ENCODE results near the gene CRYBG2. TPM values are rescaled to one million over a fixed set of nuclear protein-coding genes. Genes with fewer than 3 reads are reported as not detected.
A peak's percentile ranks its signal among the peaks of the same experiment; 100 is the strongest.

CRYBG2 gene
- total and polyA plus RNA-seq, 2 of the 13 experiments (the other 11 are each of a cell fraction or from before 2014, with no cell fraction given): 1.3 to 2.9 TPM

DNA sequence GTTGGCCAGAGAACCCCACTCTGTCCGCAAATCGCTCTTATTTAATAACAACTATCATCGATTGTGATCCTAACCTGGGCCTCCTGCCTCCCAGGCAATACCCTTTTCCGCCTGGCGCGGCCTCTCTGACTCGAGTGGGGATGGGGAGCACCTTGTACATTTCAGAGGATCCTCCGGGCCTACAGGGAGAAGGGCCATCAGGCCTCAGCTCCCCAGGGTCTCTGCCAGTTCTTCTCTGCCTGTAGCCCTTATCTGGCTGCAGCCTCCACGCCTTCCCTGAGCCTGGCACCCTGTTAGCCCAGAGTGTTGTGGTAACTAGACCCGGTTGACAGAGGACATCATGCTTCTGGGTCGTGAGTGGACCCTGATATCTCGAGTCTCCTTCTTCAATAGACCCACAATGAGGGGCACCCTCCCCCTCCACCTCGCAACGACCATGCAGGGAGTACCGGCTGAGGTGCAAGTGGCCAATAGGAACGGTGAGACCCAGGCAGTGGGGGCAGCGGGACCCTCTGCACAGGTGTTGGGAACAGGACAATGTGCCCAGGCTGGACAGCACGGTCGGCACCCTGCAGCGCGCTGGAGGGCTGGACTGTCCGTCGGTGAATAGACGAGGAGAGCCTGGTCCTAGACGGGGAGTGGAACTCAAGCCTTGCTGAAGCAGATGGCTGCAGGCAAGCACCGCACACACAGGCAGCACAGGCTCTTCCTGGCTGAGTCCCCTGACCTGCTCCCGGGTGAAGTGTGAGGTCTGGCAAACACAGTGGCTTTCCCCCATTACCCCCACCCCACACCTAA lies 7.1 kb upstream of the CRYBG2 start:
- Histone ChIP-seq H3K36me3 (replicated peaks in 1 of 2; ENCODE audit: control insufficient read depth in 1 of 2, insufficient read depth in 2 of 2, low read length in 2 of 2) (no peaks in the 10 kb centered on the region), H3K27ac (ENCODE audit: extremely low read length, insufficient read depth, low read length) (no peak overlapping the region), H3K9me3 (ENCODE audit: low read length) (no peaks in the 10 kb centered on the region), H3K79me2 (ENCODE audit: insufficient read depth, low read length) (no peaks in the 10 kb centered on the region), H3K9ac (ENCODE audit: insufficient read depth, low read depth, low read length) (no peak overlapping the region), H3K4me3 (replicated peaks in 1 of 3; ENCODE audit: insufficient read depth in 1 of 3, low read depth in 2 of 3, low read length in 3 of 3) (no peak overlapping the region), H4K20me1 (ENCODE audit: insufficient read depth, low read length) (no peaks in the 10 kb centered on the region), H3K4me2 (ENCODE audit: low read depth, low read length) (no peak overlapping the region), H2AFZ (ENCODE audit: low read length) (no peak overlapping the region), H3K27me3 (ENCODE audit: control insufficient read depth in 1 of 2, insufficient read depth in 2 of 2, low read length in 2 of 2) (no peaks in the 10 kb centered on the region), H3K4me1 (ENCODE audit: insufficient read depth, low read length) (peaks cover 85% of the 10 kb centered on the region)
- intact Hi-C loops (cut with micrococcal nuclease; ENCODE audit: unreplicated experiment) (no loop called here), in situ Hi-C loops (cut with HindIII; ENCODE audit: extremely low pct_ligation_motif_present, low pct_unique_long_range_greater_than_20kb) (loop anchor here (5.0 kb wide), 2 partner anchors 39 to 74 kb away; no protein-coding TSS in a partner anchor)
- ATAC-seq: no peak
- POLR2A ChIA-PET: interaction anchor here (1.9 kb wide), 1 partner anchor 10 kb away, joined by 13 read pairs; no protein-coding TSS in a partner anchor
- TF ChIP-seq ZBTB38 (CRISPR knock-in tag; IDR thresholded peaks at IDR 0.05): 0 out of 2 replicates have a peak, but pooled peaks have one; percentile 2
- no peak for TF ChIP-seq CREB1 (IDR thresholded peaks at IDR 0.05)
- no peak for TF ChIP-seq CREB1 (CRISPR knock-in tag; IDR thresholded peaks at IDR 0.05)
- no TSS peak for BruUV-seq (replicated peaks)
- no peak for FAIRE-seq
- no peak for DNase-seq (ENCODE audit: low spot score)
- CTCF ChIA-PET (ENCODE audit: low intra/inter-chr PET ratio, low total read pairs): no interaction called here
- 94% methylated on average over 22 of the region's 27 CpGs for whole genome bisulfite sequencing (ENCODE audit: low lambda C conversion rate)

DNA sequence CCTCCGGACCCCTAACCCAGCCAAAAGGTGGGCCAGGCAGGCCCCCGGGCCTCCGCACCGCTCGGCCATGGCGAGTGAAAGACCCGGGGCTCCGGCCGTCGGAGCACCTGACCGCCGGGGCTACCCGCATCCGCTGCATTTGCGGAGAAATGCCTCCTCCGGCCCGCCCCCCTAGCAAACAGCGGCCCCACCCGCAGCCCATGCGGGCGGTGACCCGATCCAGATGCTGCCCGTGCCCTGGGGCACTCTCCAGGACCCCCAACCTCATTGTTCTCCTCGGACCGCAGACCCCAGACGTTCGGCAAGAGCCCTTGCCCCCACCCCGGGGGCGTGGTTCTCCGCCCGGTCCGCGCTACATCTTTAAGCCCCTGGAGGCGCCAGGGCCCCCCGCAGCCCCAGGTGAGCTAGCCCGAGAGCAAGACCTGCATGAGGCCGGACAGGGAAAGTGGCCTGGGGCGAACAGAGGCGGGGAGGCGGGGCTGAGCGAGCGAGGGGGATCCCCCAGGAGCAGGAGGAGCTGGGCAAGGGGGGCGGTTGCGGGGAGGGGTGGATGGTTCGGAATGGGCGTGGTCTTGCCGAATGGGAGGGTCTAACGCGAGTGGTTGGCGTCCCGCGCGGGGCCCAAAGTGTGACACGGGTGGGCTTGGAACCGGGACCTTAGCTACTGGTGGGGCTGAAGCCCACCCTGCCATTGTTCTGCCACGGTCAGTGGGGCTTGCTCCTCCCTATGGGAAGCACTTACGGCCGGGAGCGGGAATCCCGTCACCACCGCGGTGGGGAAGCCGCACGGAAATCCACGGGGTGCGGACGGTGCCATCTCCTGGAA lies 6.3 kb upstream of the CRYBG2 start:
- in situ Hi-C loops (cut with HindIII; ENCODE audit: extremely low pct_ligation_motif_present, low pct_unique_long_range_greater_than_20kb) (loop anchor here (5.0 kb wide), 2 partner anchors 38 to 73 kb away; no protein-coding TSS in a partner anchor), intact Hi-C loops (cut with micrococcal nuclease; ENCODE audit: unreplicated experiment) (loop anchor here (1.0 kb wide), 1 partner anchor 9 kb away; no protein-coding TSS in a partner anchor)
- Histone ChIP-seq H3K9ac (ENCODE audit: insufficient read depth, low read depth, low read length) (no peak overlapping the region), H3K27ac (ENCODE audit: extremely low read length, insufficient read depth, low read length) (no peak overlapping the region), H3K27me3 (ENCODE audit: control insufficient read depth in 1 of 2, insufficient read depth in 2 of 2, low read length in 2 of 2) (no peaks in the 10 kb centered on the region), H4K20me1 (ENCODE audit: insufficient read depth, low read length) (no peaks in the 10 kb centered on the region), H3K4me2 (ENCODE audit: low read depth, low read length) (no peak overlapping the region), H3K36me3 (replicated peaks in 1 of 2; ENCODE audit: control insufficient read depth in 1 of 2, insufficient read depth in 2 of 2, low read length in 2 of 2) (no peaks in the 10 kb centered on the region), H3K4me1 (ENCODE audit: insufficient read depth, low read length) (peaks cover 88% of the 10 kb centered on the region), H2AFZ (ENCODE audit: low read length) (no peak overlapping the region), H3K9me3 (ENCODE audit: low read length) (no peaks in the 10 kb centered on the region), H3K4me3 (replicated peaks in 1 of 3; ENCODE audit: insufficient read depth in 1 of 3, low read depth in 2 of 3, low read length in 3 of 3) (no peak overlapping the region), H3K79me2 (ENCODE audit: insufficient read depth, low read length) (no peaks in the 10 kb centered on the region)
- DNase-seq (ENCODE audit: low spot score) (no peak), FAIRE-seq (no peak), ATAC-seq (no peak)
- 0 out of 2 replicates have a peak, but pooled peaks have one; percentile 16 for TF ChIP-seq ZBTB38 (CRISPR knock-in tag; IDR thresholded peaks at IDR 0.05)
- TF ChIP-seq, protein P1, sequence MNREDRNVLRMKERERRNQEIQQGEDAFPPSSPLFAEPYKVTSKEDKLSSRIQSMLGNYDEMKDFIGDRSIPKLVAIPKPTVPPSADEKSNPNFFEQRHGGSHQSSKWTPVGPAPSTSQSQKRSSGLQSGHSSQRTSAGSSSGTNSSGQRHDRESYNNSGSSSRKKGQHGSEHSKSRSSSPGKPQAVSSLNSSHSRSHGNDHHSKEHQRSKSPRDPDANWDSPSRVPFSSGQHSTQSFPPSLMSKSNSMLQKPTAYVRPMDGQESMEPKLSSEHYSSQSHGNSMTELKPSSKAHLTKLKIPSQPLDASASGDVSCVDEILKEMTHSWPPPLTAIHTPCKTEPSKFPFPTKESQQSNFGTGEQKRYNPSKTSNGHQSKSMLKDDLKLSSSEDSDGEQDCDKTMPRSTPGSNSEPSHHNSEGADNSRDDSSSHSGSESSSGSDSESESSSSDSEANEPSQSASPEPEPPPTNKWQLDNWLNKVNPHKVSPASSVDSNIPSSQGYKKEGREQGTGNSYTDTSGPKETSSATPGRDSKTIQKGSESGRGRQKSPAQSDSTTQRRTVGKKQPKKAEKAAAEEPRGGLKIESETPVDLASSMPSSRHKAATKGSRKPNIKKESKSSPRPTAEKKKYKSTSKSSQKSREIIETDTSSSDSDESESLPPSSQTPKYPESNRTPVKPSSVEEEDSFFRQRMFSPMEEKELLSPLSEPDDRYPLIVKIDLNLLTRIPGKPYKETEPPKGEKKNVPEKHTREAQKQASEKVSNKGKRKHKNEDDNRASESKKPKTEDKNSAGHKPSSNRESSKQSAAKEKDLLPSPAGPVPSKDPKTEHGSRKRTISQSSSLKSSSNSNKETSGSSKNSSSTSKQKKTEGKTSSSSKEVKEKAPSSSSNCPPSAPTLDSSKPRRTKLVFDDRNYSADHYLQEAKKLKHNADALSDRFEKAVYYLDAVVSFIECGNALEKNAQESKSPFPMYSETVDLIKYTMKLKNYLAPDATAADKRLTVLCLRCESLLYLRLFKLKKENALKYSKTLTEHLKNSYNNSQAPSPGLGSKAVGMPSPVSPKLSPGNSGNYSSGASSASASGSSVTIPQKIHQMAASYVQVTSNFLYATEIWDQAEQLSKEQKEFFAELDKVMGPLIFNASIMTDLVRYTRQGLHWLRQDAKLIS (CRISPR knock-in tag; IDR thresholded peaks at IDR 0.05): no peak
- WGBS (ENCODE audit: low lambda C conversion rate): 96% methylated on average over 65 of the region's 67 CpGs
- ChIA-PET CTCF (ENCODE audit: low intra/inter-chr PET ratio, low total read pairs) (no interaction called here), POLR2A (interaction anchor here (2.1 to 3.0 kb wide), 2 partner anchors 11 to 80 kb away, joined by 13 to 65 read pairs; partner anchors contain the start of gene SH3BGRL3)
- no TSS peak for BruUV-seq (replicated peaks)
